HepG2 (cell line): ENCODE data around the gene DLST. TPM values are rescaled to one million over a fixed set of nuclear protein-coding genes. Genes with fewer than 3 reads are reported as not detected.

Experiments used
- DR1 ChIP-seq: sonication (generic); formaldehyde crosslinking; IDR thresholded peaks from 2 replicates; pipeline ENCODE4 v1.8.0; 2021; ENCODE audit warnings: mild to moderate bottlenecking, missing genetic modification reagents, inconsistent platforms
- HES4 ChIP-seq: sonication (generic); formaldehyde crosslinking; IDR thresholded peaks from 2 replicates; pipeline ENCODE4 v1.9.0; 2021; ENCODE audit warnings: mild to moderate bottlenecking, missing genetic modification reagents, borderline replicate concordance
- MTF2 ChIP-seq: sonication (generic); formaldehyde crosslinking; IDR thresholded peaks from 2 replicates; pipeline ENCODE4 v1.5.0; 2020; ENCODE audit warnings: missing genetic modification reagents, borderline replicate concordance
- RCOR2 ChIP-seq: IDR thresholded peaks from 2 replicates; pipeline ENCODE4 v1.6.1; 2016; ENCODE audit warnings: missing biosample characterization, missing genetic modification reagents
- SPEN ChIP-seq: sonication (generic); formaldehyde crosslinking; IDR thresholded peaks from 2 replicates; pipeline ENCODE4 v1.5.1; 2020; ENCODE audit warnings: low read depth, mild to moderate bottlenecking, missing genetic modification reagents
- SUZ12 ChIP-seq: fragments of 150-350 bp; IDR thresholded peaks from 2 replicates; pipeline ENCODE4 v1.6.1; 2014; ENCODE audit warnings: low read depth, low read length
- ZNF547 ChIP-seq: sonication (generic); formaldehyde crosslinking; IDR thresholded peaks from 2 replicates; pipeline ENCODE4 v1.5.1; 2020; ENCODE audit warnings: mild to moderate bottlenecking, missing genetic modification reagents
- ZNF788 ChIP-seq: sonication (generic); formaldehyde crosslinking; IDR thresholded peaks from 2 replicates; pipeline ENCODE4 v1.5.0; 2020; ENCODE audit warnings: mild to moderate bottlenecking, missing genetic modification reagents, borderline replicate concordance
- ZSCAN25 ChIP-seq: sonication (generic); formaldehyde crosslinking; IDR thresholded peaks from 2 replicates; pipeline ENCODE4 v1.8.0; 2022; ENCODE audit warnings: mild to moderate bottlenecking, missing genetic modification reagents
- polyA plus RNA-seq, 8 experiments: library from polyadenylated mRNA; depleted of rRNA in 3 of 8; stranded (reverse) in 7 of 8; unstranded in 1 of 8; fragments of >200 nt; fragmentation: Illumina TruSeq in 4 of 8; extraction: Trizol in 4 of 8; gene quantifications; 2 replicates each; pipeline versions ENCODE4 v1.2.1 to v1.2.3, GENCODE V29; 2011 to 2016; ENCODE audit warnings: low read depth in 4 of 8, missing spikeins in 1 of 8, mixed read lengths in 1 of 8; ENCODE audit not compliant: insufficient read depth in 1 of 8
- total RNA-seq, 5 experiments: library from RNA; depleted of rRNA; stranded (reverse); fragments of >200 nt; fragmentation: Illumina TruSeq; extraction: Trizol; gene quantifications; 2 replicates each; pipeline ENCODE4 v1.2.3, GENCODE V29; 2016; ENCODE audit warnings: low read depth in 1 of 5
- TF ChIP-seq, protein P1 (sequence below): sonication (generic); formaldehyde crosslinking; IDR thresholded peaks from 2 replicates; pipeline ENCODE4 v1.4.0; 2020; ENCODE audit warnings: missing genetic modification reagents
- TF ChIP-seq, protein P2 (sequence below): sonication (generic); formaldehyde crosslinking; IDR thresholded peaks from 2 replicates; pipeline ENCODE4 v1.9.0; 2021; ENCODE audit warnings: missing genetic modification reagents, borderline replicate concordance
- TF ChIP-seq, protein P3 (sequence below), 2 experiments: fragments of 450-650 bp in 1 of 2; sonication (generic) in 1 of 2; formaldehyde crosslinking; IDR thresholded peaks; 2 replicates each; pipeline versions ENCODE4 v1.5.0 to v1.8.0; 2020 to 2022; ENCODE audit warnings: mild to moderate bottlenecking in 1 of 2, missing genetic modification reagents in 1 of 2
- TF ChIP-seq, protein P4 (sequence below): sonication (generic); formaldehyde crosslinking; IDR thresholded peaks from 2 replicates; pipeline ENCODE4 v1.4.0; 2020; ENCODE audit warnings: mild to moderate bottlenecking, missing genetic modification reagents
- TF ChIP-seq, protein P5 (sequence below): sonication (generic); formaldehyde crosslinking; IDR thresholded peaks from 2 replicates; pipeline ENCODE4 v1.9.0; 2021; ENCODE audit warnings: missing genetic modification reagents, mild to moderate bottlenecking, borderline replicate concordance
- TF ChIP-seq, protein P6 (sequence below): IDR thresholded peaks from 2 replicates; pipeline ENCODE4 v1.6.1; 2016; ENCODE audit warnings: mild to moderate bottlenecking
- TF ChIP-seq, protein P7 (sequence below): sonication (generic); formaldehyde crosslinking; IDR thresholded peaks from 2 replicates; pipeline ENCODE4 v1.4.0; 2020; ENCODE audit warnings: missing genetic modification reagents
- TF ChIP-seq, protein P8 (sequence below): sonication (generic); formaldehyde crosslinking; conservative IDR thresholded peaks from 2 replicates; pipeline ENCODE4 v1.4.0; 2020; ENCODE audit warnings: missing genetic modification reagents

Gene DLST
- total and polyA plus RNA-seq, 2 of the 13 experiments (the other 11 are each of a cell fraction or from before 2014, with no cell fraction given): 56.5 to 94.3 TPM

DNA sequence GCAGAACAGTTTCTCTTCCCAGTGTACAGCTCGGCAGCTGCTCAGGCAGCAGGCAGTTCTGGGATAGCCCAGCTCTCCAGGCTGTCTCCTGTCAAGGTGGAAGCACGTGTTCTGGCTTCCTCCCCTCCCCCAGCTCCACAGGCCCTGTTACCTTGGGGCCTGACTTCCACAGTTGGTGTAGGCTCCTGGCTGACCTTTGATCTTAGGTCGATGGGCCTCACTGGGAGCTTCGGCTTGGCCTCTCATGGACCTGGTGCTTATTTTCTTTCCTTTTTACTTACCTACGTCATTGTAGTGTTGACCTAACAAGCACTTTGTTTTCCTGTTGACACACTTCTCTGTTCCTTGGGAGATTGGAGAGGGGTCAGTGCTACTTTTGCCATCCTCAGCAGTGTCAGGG, 17.0 kb downstream of the DLST start (continued):
- TF ChIP-seq, protein P1, sequence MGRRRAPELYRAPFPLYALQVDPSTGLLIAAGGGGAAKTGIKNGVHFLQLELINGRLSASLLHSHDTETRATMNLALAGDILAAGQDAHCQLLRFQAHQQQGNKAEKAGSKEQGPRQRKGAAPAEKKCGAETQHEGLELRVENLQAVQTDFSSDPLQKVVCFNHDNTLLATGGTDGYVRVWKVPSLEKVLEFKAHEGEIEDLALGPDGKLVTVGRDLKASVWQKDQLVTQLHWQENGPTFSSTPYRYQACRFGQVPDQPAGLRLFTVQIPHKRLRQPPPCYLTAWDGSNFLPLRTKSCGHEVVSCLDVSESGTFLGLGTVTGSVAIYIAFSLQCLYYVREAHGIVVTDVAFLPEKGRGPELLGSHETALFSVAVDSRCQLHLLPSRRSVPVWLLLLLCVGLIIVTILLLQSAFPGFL (CRISPR knock-in tag): no peak
- TF ChIP-seq ZSCAN25 (CRISPR knock-in tag) (peak; percentile 59; the same call in 1 of the 2 replicates), SUZ12 (no peak), ZNF788 (peak; percentile 65; the same call in 1 of the 2 replicates), ZNF547 (CRISPR knock-in tag) (no peak), RCOR2 (no peak), MTF2 (CRISPR knock-in tag) (no peak), HES4 (CRISPR knock-in tag) (peak; percentile 71; the same call in 1 of the 2 replicates), SPEN (CRISPR knock-in tag) (peak; percentile 87), DR1 (CRISPR knock-in tag) (no peak)
- TF ChIP-seq, protein P2, sequence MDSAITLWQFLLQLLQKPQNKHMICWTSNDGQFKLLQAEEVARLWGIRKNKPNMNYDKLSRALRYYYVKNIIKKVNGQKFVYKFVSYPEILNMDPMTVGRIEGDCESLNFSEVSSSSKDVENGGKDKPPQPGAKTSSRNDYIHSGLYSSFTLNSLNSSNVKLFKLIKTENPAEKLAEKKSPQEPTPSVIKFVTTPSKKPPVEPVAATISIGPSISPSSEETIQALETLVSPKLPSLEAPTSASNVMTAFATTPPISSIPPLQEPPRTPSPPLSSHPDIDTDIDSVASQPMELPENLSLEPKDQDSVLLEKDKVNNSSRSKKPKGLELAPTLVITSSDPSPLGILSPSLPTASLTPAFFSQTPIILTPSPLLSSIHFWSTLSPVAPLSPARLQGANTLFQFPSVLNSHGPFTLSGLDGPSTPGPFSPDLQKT (CRISPR knock-in tag): no peak
- TF ChIP-seq, protein P3, sequence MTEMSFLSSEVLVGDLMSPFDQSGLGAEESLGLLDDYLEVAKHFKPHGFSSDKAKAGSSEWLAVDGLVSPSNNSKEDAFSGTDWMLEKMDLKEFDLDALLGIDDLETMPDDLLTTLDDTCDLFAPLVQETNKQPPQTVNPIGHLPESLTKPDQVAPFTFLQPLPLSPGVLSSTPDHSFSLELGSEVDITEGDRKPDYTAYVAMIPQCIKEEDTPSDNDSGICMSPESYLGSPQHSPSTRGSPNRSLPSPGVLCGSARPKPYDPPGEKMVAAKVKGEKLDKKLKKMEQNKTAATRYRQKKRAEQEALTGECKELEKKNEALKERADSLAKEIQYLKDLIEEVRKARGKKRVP (CRISPR knock-in tag; IDR thresholded peaks at IDR 0.05): peak in 1 of 2 experiments; percentile 53; a peak in 1 of 4 replicates
- TF ChIP-seq, protein P4, sequence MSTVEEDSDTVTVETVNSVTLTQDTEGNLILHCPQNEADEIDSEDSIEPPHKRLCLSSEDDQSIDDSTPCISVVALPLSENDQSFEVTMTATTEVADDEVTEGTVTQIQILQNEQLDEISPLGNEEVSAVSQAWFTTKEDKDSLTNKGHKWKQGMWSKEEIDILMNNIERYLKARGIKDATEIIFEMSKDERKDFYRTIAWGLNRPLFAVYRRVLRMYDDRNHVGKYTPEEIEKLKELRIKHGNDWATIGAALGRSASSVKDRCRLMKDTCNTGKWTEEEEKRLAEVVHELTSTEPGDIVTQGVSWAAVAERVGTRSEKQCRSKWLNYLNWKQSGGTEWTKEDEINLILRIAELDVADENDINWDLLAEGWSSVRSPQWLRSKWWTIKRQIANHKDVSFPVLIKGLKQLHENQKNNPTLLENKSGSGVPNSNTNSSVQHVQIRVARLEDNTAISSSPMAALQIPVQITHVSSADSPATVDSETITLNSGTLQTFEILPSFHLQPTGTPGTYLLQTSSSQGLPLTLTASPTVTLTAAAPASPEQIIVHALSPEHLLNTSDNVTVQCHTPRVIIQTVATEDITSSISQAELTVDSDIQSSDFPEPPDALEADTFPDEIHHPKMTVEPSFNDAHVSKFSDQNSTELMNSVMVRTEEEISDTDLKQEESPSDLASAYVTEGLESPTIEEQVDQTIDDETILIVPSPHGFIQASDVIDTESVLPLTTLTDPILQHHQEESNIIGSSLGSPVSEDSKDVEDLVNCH (CRISPR knock-in tag): no peak
- TF ChIP-seq, protein P5, sequence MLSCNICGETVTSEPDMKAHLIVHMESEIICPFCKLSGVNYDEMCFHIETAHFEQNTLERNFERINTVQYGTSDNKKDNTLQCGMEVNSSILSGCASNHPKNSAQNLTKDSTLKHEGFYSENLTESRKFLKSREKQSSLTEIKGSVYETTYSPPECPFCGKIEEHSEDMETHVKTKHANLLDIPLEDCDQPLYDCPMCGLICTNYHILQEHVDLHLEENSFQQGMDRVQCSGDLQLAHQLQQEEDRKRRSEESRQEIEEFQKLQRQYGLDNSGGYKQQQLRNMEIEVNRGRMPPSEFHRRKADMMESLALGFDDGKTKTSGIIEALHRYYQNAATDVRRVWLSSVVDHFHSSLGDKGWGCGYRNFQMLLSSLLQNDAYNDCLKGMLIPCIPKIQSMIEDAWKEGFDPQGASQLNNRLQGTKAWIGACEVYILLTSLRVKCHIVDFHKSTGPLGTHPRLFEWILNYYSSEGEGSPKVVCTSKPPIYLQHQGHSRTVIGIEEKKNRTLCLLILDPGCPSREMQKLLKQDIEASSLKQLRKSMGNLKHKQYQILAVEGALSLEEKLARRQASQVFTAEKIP (CRISPR knock-in tag): no peak
- TF ChIP-seq, protein P6, sequence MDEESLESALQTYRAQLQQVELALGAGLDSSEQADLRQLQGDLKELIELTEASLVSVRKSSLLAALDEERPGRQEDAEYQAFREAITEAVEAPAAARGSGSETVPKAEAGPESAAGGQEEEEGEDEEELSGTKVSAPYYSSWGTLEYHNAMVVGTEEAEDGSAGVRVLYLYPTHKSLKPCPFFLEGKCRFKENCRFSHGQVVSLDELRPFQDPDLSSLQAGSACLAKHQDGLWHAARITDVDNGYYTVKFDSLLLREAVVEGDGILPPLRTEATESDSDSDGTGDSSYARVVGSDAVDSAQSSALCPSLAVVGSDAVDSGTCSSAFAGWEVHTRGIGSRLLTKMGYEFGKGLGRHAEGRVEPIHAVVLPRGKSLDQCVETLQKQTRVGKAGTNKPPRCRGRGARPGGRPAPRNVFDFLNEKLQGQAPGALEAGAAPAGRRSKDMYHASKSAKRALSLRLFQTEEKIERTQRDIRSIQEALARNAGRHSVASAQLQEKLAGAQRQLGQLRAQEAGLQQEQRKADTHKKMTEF (CRISPR knock-in tag): peak; percentile 88
- TF ChIP-seq, protein P7, sequence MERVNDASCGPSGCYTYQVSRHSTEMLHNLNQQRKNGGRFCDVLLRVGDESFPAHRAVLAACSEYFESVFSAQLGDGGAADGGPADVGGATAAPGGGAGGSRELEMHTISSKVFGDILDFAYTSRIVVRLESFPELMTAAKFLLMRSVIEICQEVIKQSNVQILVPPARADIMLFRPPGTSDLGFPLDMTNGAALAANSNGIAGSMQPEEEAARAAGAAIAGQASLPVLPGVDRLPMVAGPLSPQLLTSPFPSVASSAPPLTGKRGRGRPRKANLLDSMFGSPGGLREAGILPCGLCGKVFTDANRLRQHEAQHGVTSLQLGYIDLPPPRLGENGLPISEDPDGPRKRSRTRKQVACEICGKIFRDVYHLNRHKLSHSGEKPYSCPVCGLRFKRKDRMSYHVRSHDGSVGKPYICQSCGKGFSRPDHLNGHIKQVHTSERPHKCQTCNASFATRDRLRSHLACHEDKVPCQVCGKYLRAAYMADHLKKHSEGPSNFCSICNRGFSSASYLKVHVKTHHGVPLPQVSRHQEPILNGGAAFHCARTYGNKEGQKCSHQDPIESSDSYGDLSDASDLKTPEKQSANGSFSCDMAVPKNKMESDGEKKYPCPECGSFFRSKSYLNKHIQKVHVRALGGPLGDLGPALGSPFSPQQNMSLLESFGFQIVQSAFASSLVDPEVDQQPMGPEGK (CRISPR knock-in tag): peak; percentile 52
- TF ChIP-seq, protein P8, sequence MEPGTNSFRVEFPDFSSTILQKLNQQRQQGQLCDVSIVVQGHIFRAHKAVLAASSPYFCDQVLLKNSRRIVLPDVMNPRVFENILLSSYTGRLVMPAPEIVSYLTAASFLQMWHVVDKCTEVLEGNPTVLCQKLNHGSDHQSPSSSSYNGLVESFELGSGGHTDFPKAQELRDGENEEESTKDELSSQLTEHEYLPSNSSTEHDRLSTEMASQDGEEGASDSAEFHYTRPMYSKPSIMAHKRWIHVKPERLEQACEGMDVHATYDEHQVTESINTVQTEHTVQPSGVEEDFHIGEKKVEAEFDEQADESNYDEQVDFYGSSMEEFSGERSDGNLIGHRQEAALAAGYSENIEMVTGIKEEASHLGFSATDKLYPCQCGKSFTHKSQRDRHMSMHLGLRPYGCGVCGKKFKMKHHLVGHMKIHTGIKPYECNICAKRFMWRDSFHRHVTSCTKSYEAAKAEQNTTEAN (CRISPR knock-in tag): no peak
